Neural progenitor cell (in vitro differentiated cells): ENCODE results near the gene EVPLL. TPM values are rescaled to one million over a fixed set of nuclear protein-coding genes. Genes with fewer than 3 reads are reported as not detected.
"Not testable (repeated sequence)": the region's sequence is repeated elsewhere in the genome, so short reads cannot be mapped to it uniquely, and the experiment has no call there.

ENCODE experiments used
- DNase-seq: peaks from one replicate; pipeline ENCODE4 v3.0.0-alpha.2; 2016; ENCODE audit warnings: low spot score
- H2AFZ ChIP-seq: fragments of 200-600 bp; sonication (generic); replicated peaks from 2 replicates; pipeline ENCODE4 v1.6.1; 2016; ENCODE audit warnings: antibody characterized with exemption
- H3F3A ChIP-seq: fragments of 200-600 bp; sonication (generic); 2 replicates; pipeline ENCODE4 v1.6.1; 2016; ENCODE audit warnings: antibody characterized with exemption, low read depth
- H3K27ac ChIP-seq: fragments of 200-600 bp; sonication (generic); 2 replicates; pipeline ENCODE4 v1.5.1; 2016; ENCODE audit warnings: mild to moderate bottlenecking
- H3K27me3 ChIP-seq: fragments of 200-600 bp; sonication (generic); 2 replicates; pipeline ENCODE4 v1.6.1; 2016; ENCODE audit warnings: mild to moderate bottlenecking, moderate library complexity
- H3K36me3 ChIP-seq: fragments of 200-600 bp; sonication (generic); 2 replicates; pipeline ENCODE4 v1.5.1; 2016
- H3K4me1 ChIP-seq: fragments of 200-600 bp; sonication (generic); 2 replicates; pipeline ENCODE4 v1.6.1; 2016; ENCODE audit warnings: mixed run types
- H3K4me2 ChIP-seq: fragments of 200-600 bp; sonication (generic); 2 replicates; pipeline ENCODE4 v1.6.1; 2016
- H3K4me3 ChIP-seq: fragments of 200-600 bp; sonication (generic); 2 replicates; pipeline ENCODE4 v1.5.1; 2016
- H3K79me2 ChIP-seq: fragments of 200-600 bp; sonication (generic); 2 replicates; pipeline ENCODE4 v1.6.1; 2016; ENCODE audit warnings: low read depth
- H3K9ac ChIP-seq: fragments of 200-600 bp; sonication (generic); 2 replicates; pipeline ENCODE4 v1.6.1; 2016
- H3K9me3 ChIP-seq: fragments of 200-600 bp; sonication (generic); 2 replicates; pipeline ENCODE4 v1.5.1; 2016; ENCODE audit warnings: low read depth
- H4K20me1 ChIP-seq: fragments of 200-600 bp; sonication (generic); 2 replicates; pipeline ENCODE4 v1.6.1; 2016; ENCODE audit warnings: low read depth
- H3K27ac Mint-ChIP-seq: 3 replicates; pipeline ENCODE4 v1.8.0; 2021; ENCODE audit warnings: mixed read lengths
- H3K27me3 Mint-ChIP-seq: 2 replicates; pipeline ENCODE4 v1.8.0; 2022; ENCODE audit warnings: low read depth, mild to moderate bottlenecking, inconsistent platforms, moderate library complexity, mixed read lengths; ENCODE audit not compliant: insufficient read depth
- H3K36me3 Mint-ChIP-seq: 3 replicates; pipeline ENCODE4 v1.8.0; 2021; ENCODE audit warnings: mixed read lengths
- H3K4me1 Mint-ChIP-seq: 3 replicates; pipeline ENCODE4 v1.8.0; 2021; ENCODE audit warnings: mixed read lengths
- H3K4me3 Mint-ChIP-seq: 3 replicates; pipeline ENCODE4 v1.8.0; 2021; ENCODE audit warnings: mild to moderate bottlenecking, moderate library complexity, mixed read lengths
- H3K9me3 Mint-ChIP-seq: 3 replicates; pipeline ENCODE4 v1.8.0; 2020; ENCODE audit warnings: mixed read lengths
- microRNA-seq: library from miRNA; unstranded; fragments of <30 nt; microRNA quantifications from one replicate; pipeline ENCODE4, GENCODE V29; 2016
- small RNA-seq: library from RNA; depleted of rRNA; stranded (forward); fragments of <200 nt; gene quantifications from one replicate; pipeline ENCODE3, GENCODE V24; 2015
- total RNA-seq: library from RNA; depleted of rRNA; stranded (reverse); fragments of >200 nt; gene quantifications from 2 replicates; pipeline ENCODE4 v1.2.3, GENCODE V29; 2015; ENCODE audit warnings: low replicate concordance

EVPLL gene
- total RNA-seq, 1 donor from 2014 or later, result not detected

DNA sequence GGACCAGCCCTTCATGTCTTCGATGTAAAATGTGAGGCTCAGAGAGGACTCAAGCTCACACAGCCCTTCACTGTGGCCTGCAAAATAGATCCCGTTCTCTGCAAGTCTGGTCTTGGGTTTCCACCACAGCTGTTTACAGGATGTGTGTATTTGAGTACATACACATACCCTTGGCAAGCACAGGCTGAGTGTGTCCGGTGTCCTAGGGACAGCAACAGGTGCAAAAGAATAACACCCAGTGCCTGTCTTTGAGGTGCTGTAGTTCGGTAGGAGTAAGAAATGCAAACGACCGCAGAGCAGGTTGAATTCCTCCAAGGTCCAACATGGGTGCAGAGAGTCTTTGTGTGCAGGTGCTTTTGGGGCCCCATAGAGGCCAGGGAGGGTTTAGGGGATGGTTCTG is 44.9 kb downstream of the EVPLL start:
- not testable (repeated sequence) for H3K4me2 ChIP-seq, H3K4me1 Mint-ChIP-seq, H3K9me3 ChIP-seq, H3K4me1 ChIP-seq, H3K36me3 Mint-ChIP-seq, H4K20me1 ChIP-seq, DNase-seq, H3K9ac ChIP-seq, H3K36me3 ChIP-seq, H3F3A ChIP-seq, H3K27ac Mint-ChIP-seq, H3K27me3 ChIP-seq, H3K9me3 Mint-ChIP-seq, H3K4me3 Mint-ChIP-seq, H3K79me2 ChIP-seq, H3K4me3 ChIP-seq, H3K27ac ChIP-seq, H2AFZ ChIP-seq, H3K27me3 Mint-ChIP-seq

DNA sequence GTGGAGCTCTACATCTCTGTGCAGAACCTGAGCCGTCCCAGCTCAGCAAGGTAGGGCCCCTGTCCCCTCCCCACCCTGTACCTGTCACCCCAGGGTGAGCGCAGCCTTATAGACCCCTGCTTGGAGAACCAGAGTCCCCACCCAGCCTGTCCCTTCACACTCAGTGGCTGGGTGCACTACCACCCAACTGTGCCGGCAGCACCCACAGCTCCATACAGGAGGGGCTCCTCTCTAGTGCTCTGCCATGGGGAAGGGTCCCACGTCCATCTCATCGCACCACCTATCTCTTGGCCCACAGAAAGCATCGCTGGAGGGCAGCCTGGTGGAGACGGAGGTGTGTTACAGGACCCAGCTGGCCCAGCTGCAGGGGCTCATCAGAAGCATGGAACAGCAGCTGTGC is 45.4 kb downstream of the EVPLL start:
- not testable (repeated sequence) for H2AFZ ChIP-seq, H3K4me1 Mint-ChIP-seq, H3K27ac Mint-ChIP-seq, H3K27me3 Mint-ChIP-seq, DNase-seq, H3K4me1 ChIP-seq, H3K79me2 ChIP-seq, H3K4me3 ChIP-seq, H3K27me3 ChIP-seq, H3K9me3 Mint-ChIP-seq, H3K27ac ChIP-seq, H3F3A ChIP-seq, H3K4me2 ChIP-seq, H3K4me3 Mint-ChIP-seq, H3K9ac ChIP-seq, H3K36me3 Mint-ChIP-seq, H4K20me1 ChIP-seq, H3K9me3 ChIP-seq, H3K36me3 ChIP-seq

DNA sequence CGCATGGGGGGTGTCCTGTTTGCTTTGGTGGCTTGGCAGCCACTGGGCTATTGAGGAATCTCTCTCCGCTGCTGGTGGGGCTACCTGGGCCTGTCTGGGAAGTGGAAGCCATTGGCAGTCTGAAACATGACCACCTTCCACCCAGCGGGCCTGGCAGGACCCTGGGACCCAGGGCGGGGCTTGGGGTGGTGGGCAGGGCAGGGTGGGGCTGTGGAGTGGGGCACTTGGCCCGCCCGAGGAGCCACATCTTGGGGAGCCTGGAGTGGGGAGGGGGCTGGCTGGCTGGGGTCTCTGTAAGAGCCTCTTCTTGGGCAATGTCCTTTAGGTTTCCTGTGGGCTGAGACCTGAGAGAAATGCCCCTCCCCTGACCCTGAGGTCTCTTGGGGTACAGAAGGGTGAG is 48.0 kb downstream of the EVPLL start:
- H3K4me1 Mint-ChIP-seq, H3K79me2 ChIP-seq, H3K27me3 ChIP-seq, H2AFZ ChIP-seq, H3K9me3 Mint-ChIP-seq, H3K9me3 ChIP-seq, DNase-seq, H3K9ac ChIP-seq, H3K4me3 ChIP-seq, H3K36me3 Mint-ChIP-seq, H3K27ac ChIP-seq, H3K27me3 Mint-ChIP-seq, H3K27ac Mint-ChIP-seq, H3K4me3 Mint-ChIP-seq, H3F3A ChIP-seq, H3K36me3 ChIP-seq, H3K4me1 ChIP-seq, H4K20me1 ChIP-seq, H3K4me2 ChIP-seq: not testable (repeated sequence)

DNA sequence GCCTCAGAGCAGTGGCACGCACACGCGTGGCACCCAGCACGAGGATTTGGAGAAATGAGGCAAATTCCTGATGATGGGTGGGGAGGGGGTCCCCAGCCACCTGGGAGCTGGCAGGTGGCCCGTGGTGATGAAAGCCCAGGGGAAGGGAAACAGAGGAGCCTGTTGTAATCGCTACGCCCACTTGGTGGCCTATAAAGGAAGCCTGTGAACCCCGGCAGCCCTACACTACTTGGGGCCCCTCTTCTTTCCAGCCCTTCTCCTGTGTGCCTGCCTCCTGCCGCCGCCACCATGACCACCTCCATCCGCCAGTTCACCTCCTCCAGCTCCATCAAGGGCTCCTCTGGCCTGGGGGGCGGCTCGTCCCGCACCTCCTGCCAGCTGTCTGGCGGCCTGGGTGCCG is 49.1 kb downstream of the EVPLL start:
- H2AFZ ChIP-seq, H3K79me2 ChIP-seq, H3K9ac ChIP-seq, H3K27ac Mint-ChIP-seq, H3K27me3 ChIP-seq, DNase-seq, H3K4me3 Mint-ChIP-seq, H3K4me1 Mint-ChIP-seq, H3K27me3 Mint-ChIP-seq, H3K36me3 Mint-ChIP-seq, H3K4me1 ChIP-seq, H3K9me3 ChIP-seq, H3K9me3 Mint-ChIP-seq, H3K27ac ChIP-seq, H3F3A ChIP-seq, H3K4me2 ChIP-seq, H3K36me3 ChIP-seq, H4K20me1 ChIP-seq, H3K4me3 ChIP-seq: not testable (repeated sequence)

DNA sequence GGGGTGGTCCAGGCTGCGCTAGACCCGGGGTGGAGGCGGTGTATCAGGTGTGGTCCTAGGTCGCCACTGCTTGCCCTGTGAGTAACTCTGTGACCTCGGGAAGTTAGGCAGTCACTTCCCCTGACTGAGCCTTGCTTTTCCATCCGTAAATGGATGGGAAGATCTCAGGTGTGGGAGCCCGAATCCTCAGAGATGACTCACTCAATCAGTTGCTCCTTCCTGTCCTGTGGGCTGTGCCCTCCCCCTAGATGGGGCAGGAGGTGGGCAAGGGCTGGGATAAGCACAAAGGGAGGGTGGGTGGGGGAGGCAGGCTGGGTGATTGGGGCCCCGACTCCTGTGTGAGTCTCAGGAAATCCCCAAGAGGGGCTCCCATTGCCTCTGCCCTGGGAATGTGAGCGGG is 54.6 kb downstream of the EVPLL start:
- not testable (repeated sequence) for DNase-seq, H3K9me3 Mint-ChIP-seq, H3K4me3 Mint-ChIP-seq, H3K27ac Mint-ChIP-seq, H3K36me3 Mint-ChIP-seq, H3K9ac ChIP-seq, H3K79me2 ChIP-seq, H3K9me3 ChIP-seq, H3F3A ChIP-seq, H3K36me3 ChIP-seq, H3K4me1 ChIP-seq, H2AFZ ChIP-seq, H3K27ac ChIP-seq, H3K4me1 Mint-ChIP-seq, H3K4me2 ChIP-seq, H3K27me3 ChIP-seq, H4K20me1 ChIP-seq, H3K4me3 ChIP-seq, H3K27me3 Mint-ChIP-seq

Small RNAs within 50 kb of the gene (microRNA-seq; reads per million reads assigned to microRNA genes)
- gene MIR6778, result not detected

Small RNAs within 50 kb of the gene (small RNA-seq; reads per million reads assigned to genes)
- gene AL353997.5 (not detected), gene YWHAEP2 (not detected)

Other genes starting within 250 kb of the EVPLL start
- gene ALKBH5, start 193.9 kb upstream of the EVPLL start, total RNA-seq, result 78.8 and 98.2 TPM in 2 replicates
- 70.5 and 190 TPM in 2 replicates for gene LLGL1, start 152.1 kb upstream of the EVPLL start, total RNA-seq
- 117 and 193 TPM in 2 replicates for gene FLII, start 119.0 kb upstream of the EVPLL start, total RNA-seq
- gene MIEF2, start 117.1 kb upstream of the EVPLL start, total RNA-seq, result 8.1 and 23.2 TPM in 2 replicates
- gene TOP3A, start 62.8 kb upstream of the EVPLL start, total RNA-seq, result 49.2 and 67.8 TPM in 2 replicates
- 8.9 and 11.9 TPM in 2 replicates for gene SMCR8, start 62.5 kb upstream of the EVPLL start, total RNA-seq
- gene SHMT1, start 14.2 kb upstream of the EVPLL start, total RNA-seq, result 26.3 and 38.5 TPM in 2 replicates
- gene LGALS9C, start 99.0 kb downstream of the EVPLL start, total RNA-seq, result not detected in 2 replicates